Fibroblast of lung (primary cell): ENCODE measurements around the gene KLK7. TPM values are rescaled to one million over a fixed set of nuclear protein-coding genes. Genes with fewer than 3 reads are reported as not detected.

Experiments
- DNase-seq, 2 donors: peaks; one replicate each; pipeline versions ENCODE4 v3.0.0 to v3.0.0-alpha.2; 2010; ENCODE audit warnings: low read depth in 2 of 2
- H2AFZ ChIP-seq: 2 replicates; pipeline ENCODE4 v1.5.1; 2012; ENCODE audit warnings: low read length, control low read depth, inconsistent platforms
- H3K27ac ChIP-seq: 2 replicates; pipeline ENCODE4 v1.5.1; 2011; ENCODE audit warnings: low read length, control low read depth; ENCODE audit not compliant: insufficient read depth
- H3K27me3 ChIP-seq: 2 replicates; pipeline ENCODE4 v1.5.1; 2011; ENCODE audit warnings: mild to moderate bottlenecking, low read length; ENCODE audit not compliant: control insufficient read depth, insufficient read depth
- H3K36me3 ChIP-seq: 2 replicates; pipeline ENCODE4 v1.5.1; 2011; ENCODE audit warnings: low read length; ENCODE audit not compliant: control insufficient read depth, insufficient read depth
- H3K4me1 ChIP-seq: 2 replicates; pipeline ENCODE4 v1.5.1; 2011; ENCODE audit warnings: low read length; ENCODE audit not compliant: control insufficient read depth, insufficient read depth; ENCODE audit errors: extremely low read depth
- H3K4me2 ChIP-seq: 2 replicates; pipeline ENCODE4 v1.5.1; 2011; ENCODE audit warnings: low read length, control low read depth; ENCODE audit not compliant: insufficient read depth; ENCODE audit errors: extremely low read depth
- H3K4me3 ChIP-seq, 4 experiments: fragments of 200-600 bp in 1 of 4; sonication (generic) in 1 of 4; replicated peaks in 1 of 4; 2 replicates each; pipeline ENCODE4 v1.5.1; 2011 to 2016; ENCODE audit warnings: low read length in 4 of 4, low read depth in 3 of 4, mild to moderate bottlenecking in 3 of 4, control low read depth in 2 of 4, inconsistent platforms in 1 of 4, mixed read lengths in 1 of 4; ENCODE audit not compliant: insufficient read depth in 1 of 4; ENCODE audit errors: control extremely low read depth in 1 of 4
- H3K79me2 ChIP-seq: 2 replicates; pipeline ENCODE4 v1.5.1; 2012; ENCODE audit warnings: mild to moderate bottlenecking, low read length, inconsistent platforms; ENCODE audit not compliant: control insufficient read depth, insufficient read depth
- H3K9ac ChIP-seq: 2 replicates; pipeline ENCODE4 v1.5.1; 2011; ENCODE audit warnings: mild to moderate bottlenecking, low read length, control low read depth; ENCODE audit not compliant: insufficient read depth
- H3K9me3 ChIP-seq: 2 replicates; pipeline ENCODE4 v1.5.1; 2012; ENCODE audit warnings: low read depth, low read length; ENCODE audit not compliant: control insufficient read depth, insufficient read depth
- H4K20me1 ChIP-seq: 2 replicates; pipeline ENCODE4 v1.5.1; 2011; ENCODE audit warnings: low read length; ENCODE audit not compliant: control insufficient read depth, insufficient read depth; ENCODE audit errors: extremely low read depth
- EZH2 ChIP-seq: IDR thresholded peaks from 2 replicates; pipeline ENCODE4 v1.5.1; 2012; ENCODE audit warnings: low read length, control low read depth, mild to moderate bottlenecking; ENCODE audit errors: missing control alignments
- polyA plus RNA-seq, 2 donors: library from polyadenylated mRNA; depleted of rRNA in 1 of 2; stranded (reverse) in 1 of 2; unstranded in 1 of 2; fragments of >200 nt; gene quantifications; 2 replicates each; pipeline ENCODE4 v1.2.1, GENCODE V29; 2011 to 2012; ENCODE audit warnings: missing spikeins in 1 of 2
- total RNA-seq: library from RNA; depleted of rRNA; stranded (reverse); fragments of >200 nt; gene quantifications from 2 replicates; pipeline ENCODE4 v1.2.1, GENCODE V29; 2014
- TF ChIP-seq, protein P1 (sequence below), 2 donors: IDR thresholded peaks in 1 of 2; conservative IDR thresholded peaks in 1 of 2; 1 replicate in 1 of 2; 2 replicates in 1 of 2; pipeline ENCODE4 v1.5.1; 2011 to 2012; ENCODE audit warnings: low read length in 2 of 2, control low read depth in 1 of 2, inconsistent platforms in 1 of 2, low read depth in 1 of 2, mild to moderate bottlenecking in 1 of 2

Gene KLK7
- total and polyA plus RNA-seq, 2 donors (not counting 1 experiment from before 2014, with no cell fraction given): not detected

DNA sequence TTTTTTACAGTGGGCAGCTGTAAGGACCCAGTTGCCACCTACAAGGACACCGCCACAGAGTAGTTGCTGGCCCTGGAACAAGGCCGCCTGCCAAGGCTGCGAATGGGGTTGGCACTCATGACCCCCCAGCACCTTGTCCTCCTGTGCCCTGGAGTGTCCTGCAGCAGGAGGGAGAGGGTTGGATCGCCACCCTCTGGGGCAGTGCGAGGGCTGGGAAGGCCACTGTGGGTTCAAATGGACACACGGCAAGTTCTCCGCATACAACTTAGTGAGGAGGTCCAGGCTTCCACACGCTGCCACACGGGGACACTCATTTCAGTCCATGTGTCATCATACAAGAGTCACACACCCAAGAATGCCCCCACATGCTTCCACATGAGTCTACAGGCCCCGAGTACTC is 16.7 kb upstream of the KLK7 start:
- Histone ChIP-seq H3K79me2 (no peaks in the 10 kb centered on the region), H3K4me1 (no peaks in the 10 kb centered on the region), H3K4me2 (no peak overlapping the region), H3K36me3 (no peaks in the 10 kb centered on the region), H2AFZ (no peak overlapping the region), H3K27ac (no peak overlapping the region), H3K27me3 (no peaks in the 10 kb centered on the region), H3K9me3 (no peaks in the 10 kb centered on the region), H4K20me1 (no peaks in the 10 kb centered on the region), H3K9ac (no peak overlapping the region), H3K4me3 (no peak overlapping the region)
- no peak for TF ChIP-seq EZH2
- no peak for DNase-seq

DNA sequence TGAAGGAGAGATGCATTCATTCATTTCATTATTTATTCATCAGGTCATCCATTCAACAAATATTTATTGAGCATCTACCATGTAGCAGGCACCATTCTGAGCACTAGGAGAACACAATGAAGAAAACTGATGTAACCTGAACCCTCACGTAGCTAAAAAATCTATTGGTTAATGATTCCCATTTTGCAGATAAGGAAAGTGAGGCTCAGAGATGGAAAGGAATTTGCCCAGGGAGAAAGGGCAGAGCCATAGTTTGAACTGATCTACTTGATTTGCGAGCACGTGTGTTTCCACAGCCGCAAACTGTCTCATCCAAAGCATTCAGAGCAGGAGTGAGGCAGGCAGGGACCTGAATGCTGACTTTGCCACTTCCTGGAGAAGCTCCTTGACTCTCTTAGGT is 15.0 kb upstream of the KLK7 start:
- Histone ChIP-seq H3K9ac (no peak overlapping the region), H3K9me3 (no peaks in the 10 kb centered on the region), H3K4me3 (no peak overlapping the region), H2AFZ (no peak overlapping the region), H3K4me2 (no peak overlapping the region), H4K20me1 (no peaks in the 10 kb centered on the region), H3K36me3 (no peaks in the 10 kb centered on the region), H3K27ac (no peak overlapping the region), H3K4me1 (no peaks in the 10 kb centered on the region), H3K27me3 (no peaks in the 10 kb centered on the region), H3K79me2 (no peaks in the 10 kb centered on the region)
- no peak for TF ChIP-seq EZH2
- TF ChIP-seq, protein P1, sequence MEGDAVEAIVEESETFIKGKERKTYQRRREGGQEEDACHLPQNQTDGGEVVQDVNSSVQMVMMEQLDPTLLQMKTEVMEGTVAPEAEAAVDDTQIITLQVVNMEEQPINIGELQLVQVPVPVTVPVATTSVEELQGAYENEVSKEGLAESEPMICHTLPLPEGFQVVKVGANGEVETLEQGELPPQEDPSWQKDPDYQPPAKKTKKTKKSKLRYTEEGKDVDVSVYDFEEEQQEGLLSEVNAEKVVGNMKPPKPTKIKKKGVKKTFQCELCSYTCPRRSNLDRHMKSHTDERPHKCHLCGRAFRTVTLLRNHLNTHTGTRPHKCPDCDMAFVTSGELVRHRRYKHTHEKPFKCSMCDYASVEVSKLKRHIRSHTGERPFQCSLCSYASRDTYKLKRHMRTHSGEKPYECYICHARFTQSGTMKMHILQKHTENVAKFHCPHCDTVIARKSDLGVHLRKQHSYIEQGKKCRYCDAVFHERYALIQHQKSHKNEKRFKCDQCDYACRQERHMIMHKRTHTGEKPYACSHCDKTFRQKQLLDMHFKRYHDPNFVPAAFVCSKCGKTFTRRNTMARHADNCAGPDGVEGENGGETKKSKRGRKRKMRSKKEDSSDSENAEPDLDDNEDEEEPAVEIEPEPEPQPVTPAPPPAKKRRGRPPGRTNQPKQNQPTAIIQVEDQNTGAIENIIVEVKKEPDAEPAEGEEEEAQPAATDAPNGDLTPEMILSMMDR (conservative IDR thresholded peaks at IDR 0.05 in 1 of 2, IDR thresholded peaks at IDR 0.05 in 1 of 2; ENCODE audit: low read depth in 1 of 2, low read length in 2 of 2): no peak
- DNase-seq: no peak

DNA sequence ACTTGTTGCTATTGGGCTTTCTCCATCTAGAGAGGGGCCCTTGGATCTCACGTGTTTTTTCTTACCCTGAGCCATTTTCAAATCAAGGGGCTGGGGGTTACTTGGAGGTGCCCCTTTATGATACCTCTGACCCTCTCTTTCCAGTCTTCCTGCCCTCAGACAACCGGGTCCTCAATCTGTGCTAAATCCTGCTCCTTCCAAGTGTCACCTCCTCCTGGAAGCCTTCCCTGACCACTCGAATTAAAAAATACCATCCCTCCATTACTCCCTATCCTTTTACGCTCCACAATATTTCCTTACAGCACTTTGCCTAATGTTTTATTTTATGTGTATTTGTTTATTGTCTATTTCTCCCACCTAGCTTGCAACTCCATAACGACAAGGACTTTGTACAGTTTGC is 14.3 kb upstream of the KLK7 start:
- H3K9ac ChIP-seq: no peak overlapping the region
- H3K4me2 ChIP-seq: no peak overlapping the region
- TF ChIP-seq EZH2: no peak
- TF ChIP-seq, protein P1 (conservative IDR thresholded peaks at IDR 0.05 in 1 of 2, IDR thresholded peaks at IDR 0.05 in 1 of 2; ENCODE audit: low read depth in 1 of 2, low read length in 2 of 2): no peak
- DNase-seq: no peak
- no peak overlapping the region for H2AFZ ChIP-seq
- no peaks in the 10 kb centered on the region for H3K27me3 ChIP-seq
- no peaks in the 10 kb centered on the region for H3K36me3 ChIP-seq
- no peaks in the 10 kb centered on the region for H3K4me1 ChIP-seq
- no peak overlapping the region for H3K27ac ChIP-seq
- H3K9me3 ChIP-seq: no peaks in the 10 kb centered on the region
- H4K20me1 ChIP-seq: no peaks in the 10 kb centered on the region
- H3K4me3 ChIP-seq: no peak overlapping the region
- no peaks in the 10 kb centered on the region for H3K79me2 ChIP-seq
